MM.1S (cell line): ENCODE results near the gene CRY2.
"Not testable (repeated sequence)": the region's sequence is repeated elsewhere in the genome, so short reads cannot be mapped to it uniquely, and the experiment has no call there.

Experiments
- DNase-seq: peaks from one replicate; pipeline ENCODE4 v3.0.0-alpha.2; 2015
- H2AFZ ChIP-seq: fragments of 300-600 bp; sonication (generic); 2 replicates; pipeline ENCODE4 v1.6.0; 2016; ENCODE audit warnings: antibody characterized with exemption, low read length
- H3F3A ChIP-seq: fragments of 300-600 bp; sonication (generic); 2 replicates; pipeline ENCODE4 v1.6.1; 2016; ENCODE audit warnings: mild to moderate bottlenecking, antibody characterized with exemption, low read length, moderate library complexity, mixed read lengths; ENCODE audit not compliant: insufficient read depth
- H3K27ac ChIP-seq: fragments of 300-600 bp; sonication (generic); 2 replicates; pipeline ENCODE4 v1.5.1; 2016; ENCODE audit warnings: mild to moderate bottlenecking, low read length
- H3K27me3 ChIP-seq: fragments of 300-600 bp; sonication (generic); replicated peaks from 2 replicates; pipeline ENCODE4 v1.6.0; 2016; ENCODE audit warnings: low read length; ENCODE audit not compliant: insufficient read depth
- H3K36me3 ChIP-seq: fragments of 300-600 bp; sonication (generic); replicated peaks from 2 replicates; pipeline ENCODE4 v1.6.1; 2016; ENCODE audit warnings: mild to moderate bottlenecking, low read length, mixed read lengths; ENCODE audit not compliant: insufficient read depth
- H3K4me1 ChIP-seq: fragments of 300-600 bp; sonication (generic); 2 replicates; pipeline ENCODE4 v1.6.1; 2016; ENCODE audit warnings: low read length, mixed read lengths
- H3K4me2 ChIP-seq: fragments of 300-600 bp; sonication (generic); 2 replicates; pipeline ENCODE4 v1.6.0; 2016; ENCODE audit warnings: low read depth, low read length
- H3K4me3 ChIP-seq: fragments of 300-600 bp; sonication (generic); 2 replicates; pipeline ENCODE4 v1.5.1; 2016; ENCODE audit warnings: low read length, mixed read lengths
- H3K79me2 ChIP-seq: fragments of 300-600 bp; sonication (generic); 2 replicates; pipeline ENCODE4 v1.6.1; 2016; ENCODE audit warnings: mixed run types, low read length, mixed read lengths
- H3K9ac ChIP-seq: fragments of 300-600 bp; sonication (generic); 2 replicates; pipeline ENCODE4 v1.6.1; 2016; ENCODE audit warnings: low read length, mixed read lengths
- H3K9me2 ChIP-seq: fragments of 300-600 bp; sonication (generic); replicated peaks from 2 replicates; pipeline ENCODE4 v1.6.1; 2016; ENCODE audit warnings: mild to moderate bottlenecking, low read length, mixed read lengths; ENCODE audit not compliant: insufficient read depth
- H3K9me3 ChIP-seq: fragments of 300-600 bp; sonication (generic); replicated peaks from 2 replicates; pipeline ENCODE4 v1.6.1; 2016; ENCODE audit warnings: mild to moderate bottlenecking, low read length, mixed read lengths; ENCODE audit not compliant: insufficient read depth
- H4K20me1 ChIP-seq: fragments of 300-600 bp; sonication (generic); 2 replicates; pipeline ENCODE4 v1.6.1; 2016; ENCODE audit warnings: mild to moderate bottlenecking, low read length, moderate library complexity, mixed read lengths; ENCODE audit not compliant: insufficient read depth
- EZH2 ChIP-seq: fragments of 300-600 bp; sonication (generic); optimal IDR thresholded peaks from 2 replicates; pipeline ENCODE3; 2017; ENCODE audit warnings: low read depth, mild to moderate bottlenecking, antibody characterized with exemption, low read length, mixed read lengths
- EZH2phosphoT487 ChIP-seq: fragments of 300-600 bp; sonication (generic); IDR thresholded peaks from 2 replicates; pipeline ENCODE4 v1.6.1; 2018; ENCODE audit warnings: antibody characterized with exemption, low read length
- TF ChIP-seq, protein P1 (sequence below): fragments of 300-600 bp; sonication (generic); IDR thresholded peaks from 2 replicates; pipeline ENCODE4 v1.5.1; 2016; ENCODE audit warnings: antibody characterized with exemption, low read length, mixed read lengths

The CRY2 gene

DNA sequence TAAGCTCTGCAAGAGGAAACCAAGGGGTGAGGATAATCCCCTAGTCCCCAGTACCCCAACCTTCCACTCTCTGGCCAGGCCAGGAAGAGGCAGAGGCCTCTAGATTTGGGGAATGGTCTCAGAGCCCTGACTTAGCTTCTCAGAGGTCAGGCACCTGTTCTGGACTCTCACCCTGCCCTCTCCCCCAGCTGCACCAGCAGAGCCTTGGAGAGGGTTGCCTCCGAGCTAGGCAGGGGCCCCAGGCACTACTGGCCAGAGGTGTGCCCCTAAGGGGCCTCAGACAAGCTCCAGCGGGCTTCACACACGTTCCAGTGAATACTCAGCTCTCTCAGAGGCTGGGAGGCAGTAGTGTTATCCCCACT lies 51.8 kb downstream of the CRY2 start:
- Histone ChIP-seq H3K9me3 (no peaks in the 10 kb centered on the region), H3K79me2 (no peaks in the 10 kb centered on the region), H3K4me2 (no peak overlapping the region), H2AFZ (no peak overlapping the region), H3K9ac (no peak overlapping the region), H4K20me1 (no peaks in the 10 kb centered on the region), H3K4me3 (no peak overlapping the region), H3K4me1 (no peaks in the 10 kb centered on the region), H3K27me3 (peaks cover 59% of the 10 kb centered on the region), H3K36me3 (no peaks in the 10 kb centered on the region), H3K27ac (no peak overlapping the region), H3K9me2 (no peaks in the 10 kb centered on the region), H3F3A (no peaks in the 10 kb centered on the region)
- no peak for DNase-seq
- no peak for TF ChIP-seq EZH2phosphoT487

DNA sequence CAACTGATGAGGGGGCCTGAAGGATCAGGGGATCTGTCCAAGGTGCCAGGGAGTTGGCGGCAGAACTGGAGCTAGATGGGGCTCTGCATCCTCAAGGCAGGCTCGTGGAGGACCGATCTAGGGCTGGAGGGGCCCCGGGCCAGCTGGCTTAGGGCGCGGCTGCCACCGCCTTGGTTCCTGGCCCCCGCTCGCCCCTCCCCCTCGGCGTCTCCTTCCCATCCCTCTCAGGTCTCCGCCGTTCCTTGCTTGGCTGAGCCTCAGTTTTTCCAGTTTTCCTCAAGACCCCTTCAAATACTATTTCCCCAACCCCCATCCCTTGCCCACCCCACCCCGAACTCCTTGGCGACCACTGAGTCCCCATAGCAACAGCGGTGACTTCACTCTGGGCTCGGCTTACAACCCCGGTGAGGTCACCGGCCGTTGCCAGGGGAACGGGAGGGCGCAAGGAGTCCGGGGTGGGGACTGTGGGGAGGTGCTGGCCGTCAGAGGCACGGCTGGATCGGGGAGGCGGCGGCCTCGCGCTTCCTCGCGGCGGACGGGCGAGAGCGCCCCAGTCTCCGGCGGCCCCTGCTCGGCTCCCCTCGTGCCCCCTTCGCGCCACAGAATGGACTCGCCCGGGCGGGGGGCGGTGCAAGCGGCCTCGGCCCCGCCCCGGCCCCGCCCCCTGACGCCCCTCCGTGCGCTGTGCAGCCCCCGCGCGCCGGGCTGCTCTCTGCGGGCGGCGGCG lies 52.3 kb downstream of the CRY2 start:
- Histone ChIP-seq H3F3A (no peaks in the 10 kb centered on the region), H3K9me2 (no peaks in the 10 kb centered on the region), H3K4me1 (no peaks in the 10 kb centered on the region), H4K20me1 (no peaks in the 10 kb centered on the region), H3K79me2 (no peaks in the 10 kb centered on the region), H3K4me3 (no peak overlapping the region), H3K9ac (no peak overlapping the region), H3K36me3 (no peaks in the 10 kb centered on the region), H2AFZ (no peak overlapping the region), H3K4me2 (no peak overlapping the region), H3K27me3 (peaks cover 59% of the 10 kb centered on the region), H3K9me3 (no peaks in the 10 kb centered on the region), H3K27ac (no peak overlapping the region)
- no peak for DNase-seq
- TF ChIP-seq, protein P1, sequence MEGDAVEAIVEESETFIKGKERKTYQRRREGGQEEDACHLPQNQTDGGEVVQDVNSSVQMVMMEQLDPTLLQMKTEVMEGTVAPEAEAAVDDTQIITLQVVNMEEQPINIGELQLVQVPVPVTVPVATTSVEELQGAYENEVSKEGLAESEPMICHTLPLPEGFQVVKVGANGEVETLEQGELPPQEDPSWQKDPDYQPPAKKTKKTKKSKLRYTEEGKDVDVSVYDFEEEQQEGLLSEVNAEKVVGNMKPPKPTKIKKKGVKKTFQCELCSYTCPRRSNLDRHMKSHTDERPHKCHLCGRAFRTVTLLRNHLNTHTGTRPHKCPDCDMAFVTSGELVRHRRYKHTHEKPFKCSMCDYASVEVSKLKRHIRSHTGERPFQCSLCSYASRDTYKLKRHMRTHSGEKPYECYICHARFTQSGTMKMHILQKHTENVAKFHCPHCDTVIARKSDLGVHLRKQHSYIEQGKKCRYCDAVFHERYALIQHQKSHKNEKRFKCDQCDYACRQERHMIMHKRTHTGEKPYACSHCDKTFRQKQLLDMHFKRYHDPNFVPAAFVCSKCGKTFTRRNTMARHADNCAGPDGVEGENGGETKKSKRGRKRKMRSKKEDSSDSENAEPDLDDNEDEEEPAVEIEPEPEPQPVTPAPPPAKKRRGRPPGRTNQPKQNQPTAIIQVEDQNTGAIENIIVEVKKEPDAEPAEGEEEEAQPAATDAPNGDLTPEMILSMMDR = no peak
- TF ChIP-seq EZH2phosphoT487 (no peak), EZH2 (no peak)

DNA sequence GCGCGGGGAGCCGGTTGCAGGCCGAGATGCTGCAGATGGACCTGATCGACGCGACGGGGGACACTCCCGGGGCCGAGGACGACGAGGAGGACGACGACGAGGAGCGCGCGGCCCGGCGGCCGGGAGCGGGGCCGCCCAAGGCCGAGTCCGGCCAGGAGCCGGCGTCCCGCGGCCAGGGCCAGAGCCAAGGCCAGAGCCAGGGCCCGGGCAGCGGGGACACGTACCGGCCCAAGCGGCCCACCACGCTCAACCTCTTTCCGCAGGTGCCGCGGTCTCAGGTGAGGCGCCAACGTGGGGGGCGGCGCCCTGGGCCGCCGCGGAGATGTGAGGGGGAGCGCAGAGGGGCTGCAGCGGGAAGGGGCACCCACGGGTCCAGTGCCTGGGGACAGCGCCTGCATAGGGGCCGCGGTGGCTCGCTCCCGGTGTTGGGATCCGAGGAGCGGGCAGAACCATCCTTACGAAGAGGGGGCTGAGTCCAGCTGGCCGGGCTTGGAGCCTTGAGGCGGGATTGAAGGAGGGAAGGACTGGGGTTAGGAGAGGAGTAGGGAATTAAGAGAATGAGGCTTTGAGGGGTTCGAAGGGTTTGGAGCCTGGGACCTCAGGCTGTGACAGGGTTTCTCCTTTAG lies 53.0 kb downstream of the CRY2 start:
- peaks cover 59% of the 10 kb centered on the region for H3K27me3 ChIP-seq
- not testable (repeated sequence) for H2AFZ ChIP-seq, H3K9me2 ChIP-seq, H4K20me1 ChIP-seq, H3K4me3 ChIP-seq, H3K9me3 ChIP-seq, H3K9ac ChIP-seq, DNase-seq, H3K4me1 ChIP-seq, H3F3A ChIP-seq, H3K27ac ChIP-seq, H3K79me2 ChIP-seq, H3K4me2 ChIP-seq, H3K36me3 ChIP-seq

DNA sequence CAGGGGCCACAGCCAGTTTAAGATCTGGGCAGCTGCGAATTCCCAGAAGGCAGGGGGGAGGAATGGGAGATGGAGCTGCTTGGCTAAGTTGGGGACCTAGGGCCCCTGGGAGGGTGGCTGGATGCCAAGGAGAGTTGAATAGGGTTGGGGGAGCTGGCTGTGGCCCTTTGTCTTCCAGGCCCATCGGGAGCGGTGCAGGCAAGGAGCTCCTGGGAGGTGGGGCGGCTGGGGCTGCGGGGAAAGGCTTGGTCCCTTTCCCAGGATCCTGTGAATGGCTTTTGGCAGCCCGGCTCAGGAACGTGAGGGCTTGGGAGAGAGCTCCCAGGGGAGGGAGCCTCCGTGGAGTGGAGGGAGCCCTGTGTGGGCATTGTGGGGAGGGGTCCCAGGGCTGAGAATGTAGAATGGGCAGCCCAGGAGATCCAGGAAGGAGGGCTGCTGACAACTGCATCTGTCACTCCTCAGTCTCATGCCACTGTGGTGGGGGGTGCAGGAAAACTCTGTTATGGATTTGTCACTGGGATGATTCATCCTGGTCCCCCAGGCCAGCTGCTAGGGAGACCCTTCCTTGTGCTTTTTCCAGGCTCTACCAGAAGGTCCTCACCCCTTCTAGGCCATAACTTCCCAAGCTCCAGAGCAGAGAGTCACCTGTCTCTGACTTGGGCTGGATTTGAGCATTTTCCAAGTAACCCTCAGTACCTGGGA lies 53.8 kb downstream of the CRY2 start:
- Histone ChIP-seq H3F3A (no peaks in the 10 kb centered on the region), H4K20me1 (no peaks in the 10 kb centered on the region), H3K4me3 (no peak overlapping the region), H3K79me2 (no peaks in the 10 kb centered on the region), H3K27ac (no peak overlapping the region), H3K36me3 (no peaks in the 10 kb centered on the region), H3K4me1 (no peaks in the 10 kb centered on the region), H3K9me3 (no peaks in the 10 kb centered on the region), H2AFZ (no peak overlapping the region), H3K9me2 (no peaks in the 10 kb centered on the region), H3K9ac (no peak overlapping the region), H3K4me2 (no peak overlapping the region), H3K27me3 (peaks cover 55% of the 10 kb centered on the region)
- DNase-seq = no peak
- TF ChIP-seq EZH2phosphoT487 = no peak
- TF ChIP-seq, protein P1 = no peak
- TF ChIP-seq EZH2 = no peak
